ENCODE measurements around the gene MPL.

DNA sequence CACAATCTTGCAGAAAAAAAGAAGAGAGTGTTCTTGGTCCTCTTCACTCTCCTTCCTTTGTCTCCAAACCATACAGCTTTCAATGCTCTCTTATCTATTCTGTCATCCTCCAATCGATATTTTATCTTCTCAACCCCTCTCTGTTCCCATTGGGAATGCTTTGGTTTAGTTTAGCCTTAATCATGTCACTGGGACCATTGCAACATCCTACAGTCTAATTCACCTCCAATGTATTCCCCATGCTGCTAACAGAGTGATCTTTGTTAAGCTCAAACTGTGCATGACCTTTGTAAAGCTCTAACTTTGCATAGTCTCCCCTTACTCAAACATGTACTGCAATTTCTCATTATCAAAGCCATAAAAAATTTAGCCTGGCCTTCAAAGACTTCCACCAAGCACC, 2.9 kb downstream of the MPL start:
- TF ChIP-seq EZH2 (IDR thresholded peaks at IDR 0.05; ENCODE audit: insufficient read depth, poor library complexity, severe bottlenecking) (no peak), EZH2phosphoT487 (IDR thresholded peaks at IDR 0.05; ENCODE audit: insufficient read depth, low read depth) (no peak)

Measured in GM23248 (cell line).